Measurements from ENCODE around the gene PRXL2C.

- TF ChIP-seq POLR2AphosphoS5 (IDR thresholded peaks at IDR 0.05; ENCODE audit: low read depth) = no peak
- no peak for TF ChIP-seq CTCF (IDR thresholded peaks at IDR 0.05; ENCODE audit: insufficient read depth, low read length)
- no peak for TF ChIP-seq GABPA (IDR thresholded peaks at IDR 0.05; ENCODE audit: low read depth)
These were observed 13.9 kb upstream of the PRXL2C start for GRCh38 chr9:96668868-96669534.

All from HL-60 (cell line).